PFSK-1 (cell line): ENCODE results near the gene TOGARAM2.

Source experiments
- FOXP2 ChIP-seq: optimal IDR thresholded peaks from 2 replicates; pipeline ENCODE3; 2011; ENCODE audit warnings: borderline replicate concordance, control low read depth, inconsistent platforms; ENCODE audit not compliant: insufficient read depth; ENCODE audit errors: extremely low read length, extremely low read depth
- POLR2AphosphoS5 ChIP-seq: IDR thresholded peaks from 2 replicates; pipeline ENCODE4 v1.6.1; 2012; ENCODE audit warnings: low read depth, mild to moderate bottlenecking, control low read depth, low read length, moderate library complexity
- REST ChIP-seq, 2 experiments: IDR thresholded peaks; 2 replicates each; pipeline versions ENCODE4 v1.6.1 to v1.8.0; 2011 to 2012; ENCODE audit warnings: low read depth in 2 of 2, low read length in 2 of 2, control low read depth in 1 of 2, inconsistent platforms in 1 of 2, mild to moderate bottlenecking in 1 of 2, moderate library complexity in 1 of 2; ENCODE audit not compliant: insufficient read depth in 1 of 2
- SIN3A ChIP-seq: IDR thresholded peaks from 2 replicates; pipeline ENCODE4 v1.6.1; 2012; ENCODE audit warnings: mild to moderate bottlenecking, low read length, moderate library complexity, borderline replicate concordance; ENCODE audit not compliant: insufficient read depth
- TAF1 ChIP-seq: IDR thresholded peaks from 2 replicates; pipeline ENCODE4 v1.6.1; 2012; ENCODE audit warnings: low read length, control low read depth, borderline replicate concordance; ENCODE audit not compliant: insufficient read depth

Gene TOGARAM2

GRCh38 chr2:29051730-29052129, 70.6 kb downstream of the TOGARAM2 start:
- no peak for TF ChIP-seq REST (IDR thresholded peaks at IDR 0.05; ENCODE audit: insufficient read depth in 1 of 2, low read depth in 2 of 2, low read length in 2 of 2)
- no peak for TF ChIP-seq POLR2AphosphoS5
- no peak for TF ChIP-seq TAF1
- TF ChIP-seq SIN3A: no peak
- TF ChIP-seq FOXP2: no peak

GRCh38 chr2:29052807-29053206, 71.7 kb downstream of the TOGARAM2 start:
- TF ChIP-seq TAF1: no peak
- TF ChIP-seq FOXP2: no peak
- no peak for TF ChIP-seq POLR2AphosphoS5
- no peak for TF ChIP-seq SIN3A

- TF ChIP-seq REST (IDR thresholded peaks at IDR 0.05; ENCODE audit: insufficient read depth in 1 of 2, low read depth in 2 of 2, low read length in 2 of 2) (no peak), SIN3A (no peak), FOXP2 (no peak)
These were observed 72.1 kb downstream of the TOGARAM2 start for GRCh38 chr2:29053223-29053622.

GRCh38 chr2:29053670-29054400, 72.7 kb downstream of the TOGARAM2 start:
- TF ChIP-seq FOXP2 (no peak), TAF1 (no peak), SIN3A (no peak), POLR2AphosphoS5 (no peak), REST (IDR thresholded peaks at IDR 0.05; ENCODE audit: insufficient read depth in 1 of 2, low read depth in 2 of 2, low read length in 2 of 2) (no peak)

GRCh38 chr2:29054430-29054829, 73.3 kb downstream of the TOGARAM2 start:
- TF ChIP-seq POLR2AphosphoS5 (no peak), TAF1 (no peak), SIN3A (no peak), FOXP2 (no peak)

GRCh38 chr2:29055601-29056000, 74.5 kb downstream of the TOGARAM2 start:
- TF ChIP-seq FOXP2: no peak
- no peak for TF ChIP-seq REST (IDR thresholded peaks at IDR 0.05; ENCODE audit: insufficient read depth in 1 of 2, low read depth in 2 of 2, low read length in 2 of 2)
- no peak for TF ChIP-seq TAF1
- TF ChIP-seq POLR2AphosphoS5: no peak
- no peak for TF ChIP-seq SIN3A
